ENCODE data around the gene ADGRD1. TPM values are rescaled to one million over a fixed set of nuclear protein-coding genes. Genes with fewer than 3 reads are reported as not detected.

ADGRD1 gene
- polyA plus RNA-seq, 1 experiment, result 68.5 TPM

DNA sequence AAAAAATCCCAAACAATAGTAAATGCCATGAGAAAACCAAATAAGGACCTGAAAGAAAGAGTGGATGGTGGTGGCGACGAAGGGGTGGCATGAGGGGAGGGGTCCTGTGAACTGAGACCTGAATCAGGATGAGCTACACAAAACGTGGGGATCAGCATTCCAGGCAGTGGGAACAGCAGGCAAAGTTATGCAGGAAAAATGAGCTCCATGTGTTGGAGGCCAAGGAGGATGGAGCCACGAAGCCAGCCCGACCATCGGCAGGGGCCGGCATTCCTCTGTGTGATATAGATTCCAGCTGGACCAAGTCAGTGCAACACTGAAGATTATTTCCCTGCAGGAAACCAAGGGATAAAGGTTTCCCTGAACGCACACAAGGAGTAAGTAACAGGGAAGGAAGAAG is 7.1 kb downstream of the ADGRD1 start:
- no peak overlapping the region for H3K4me3 ChIP-seq (ENCODE audit: low read depth, low read length)
- ChIA-PET CTCF (interaction anchor here (1.2 kb wide), 1 partner anchor 45 kb away, joined by 3 read pairs; no protein-coding TSS in a partner anchor), POLR2A (no interaction called here)
- H3K36me3 ChIP-seq (ENCODE audit: control insufficient read depth, insufficient read depth, low read length), result no peaks in the 10 kb centered on the region; the same call in 1 of the 2 replicates
- no peak for DNase-seq (ENCODE audit: low read depth)
- no peaks in the 10 kb centered on the region for H3K27me3 ChIP-seq (ENCODE audit: control insufficient read depth, insufficient read depth, low read length)
- TF ChIP-seq, protein P1, sequence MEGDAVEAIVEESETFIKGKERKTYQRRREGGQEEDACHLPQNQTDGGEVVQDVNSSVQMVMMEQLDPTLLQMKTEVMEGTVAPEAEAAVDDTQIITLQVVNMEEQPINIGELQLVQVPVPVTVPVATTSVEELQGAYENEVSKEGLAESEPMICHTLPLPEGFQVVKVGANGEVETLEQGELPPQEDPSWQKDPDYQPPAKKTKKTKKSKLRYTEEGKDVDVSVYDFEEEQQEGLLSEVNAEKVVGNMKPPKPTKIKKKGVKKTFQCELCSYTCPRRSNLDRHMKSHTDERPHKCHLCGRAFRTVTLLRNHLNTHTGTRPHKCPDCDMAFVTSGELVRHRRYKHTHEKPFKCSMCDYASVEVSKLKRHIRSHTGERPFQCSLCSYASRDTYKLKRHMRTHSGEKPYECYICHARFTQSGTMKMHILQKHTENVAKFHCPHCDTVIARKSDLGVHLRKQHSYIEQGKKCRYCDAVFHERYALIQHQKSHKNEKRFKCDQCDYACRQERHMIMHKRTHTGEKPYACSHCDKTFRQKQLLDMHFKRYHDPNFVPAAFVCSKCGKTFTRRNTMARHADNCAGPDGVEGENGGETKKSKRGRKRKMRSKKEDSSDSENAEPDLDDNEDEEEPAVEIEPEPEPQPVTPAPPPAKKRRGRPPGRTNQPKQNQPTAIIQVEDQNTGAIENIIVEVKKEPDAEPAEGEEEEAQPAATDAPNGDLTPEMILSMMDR (IDR thresholded peaks at IDR 0.05; ENCODE audit: insufficient read depth, low read depth, low read length), result no peak

DNA sequence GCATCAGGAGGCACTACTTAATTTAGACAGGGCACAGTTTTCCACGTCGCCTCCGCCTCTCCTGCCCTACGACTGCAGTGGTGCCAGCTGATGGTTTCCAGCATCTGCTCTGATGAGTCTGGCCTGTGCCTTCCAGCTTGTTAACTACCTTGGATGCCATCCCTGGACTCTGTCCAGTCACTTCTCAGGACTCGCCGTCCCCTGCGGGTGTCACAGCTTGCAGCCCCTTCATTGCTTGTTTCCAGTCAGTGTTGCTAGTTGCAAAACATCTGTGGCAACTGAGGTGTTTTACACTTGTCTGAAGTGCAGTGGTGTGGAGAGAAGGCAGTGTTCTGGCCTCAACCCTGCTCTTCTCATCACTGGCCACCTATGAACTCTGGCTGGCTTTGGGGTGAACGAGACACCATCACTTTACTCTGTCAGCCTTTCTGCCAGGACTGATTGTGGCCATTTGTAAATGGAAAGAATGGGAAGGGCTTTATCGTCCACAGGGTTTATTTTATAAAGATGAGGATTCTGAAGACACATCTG is 8.3 kb downstream of the ADGRD1 start:
- POLR2A ChIA-PET, result no interaction called here
- TF ChIP-seq, protein P1 (IDR thresholded peaks at IDR 0.05; ENCODE audit: insufficient read depth, low read depth, low read length), result no peak
- peaks cover under 1% of the 10 kb centered on the region; the same call in 1 of the 2 replicates for H3K36me3 ChIP-seq (ENCODE audit: control insufficient read depth, insufficient read depth, low read length)
- H3K27me3 ChIP-seq (ENCODE audit: control insufficient read depth, insufficient read depth, low read length), result no peaks in the 10 kb centered on the region
- CTCF ChIA-PET, result interaction anchor here (1.2 kb wide), 1 partner anchor 47 kb away, joined by 3 read pairs; no protein-coding TSS in a partner anchor
- no peak for DNase-seq (ENCODE audit: low read depth)
- no peak overlapping the region for H3K4me3 ChIP-seq (ENCODE audit: low read depth, low read length)

DNA sequence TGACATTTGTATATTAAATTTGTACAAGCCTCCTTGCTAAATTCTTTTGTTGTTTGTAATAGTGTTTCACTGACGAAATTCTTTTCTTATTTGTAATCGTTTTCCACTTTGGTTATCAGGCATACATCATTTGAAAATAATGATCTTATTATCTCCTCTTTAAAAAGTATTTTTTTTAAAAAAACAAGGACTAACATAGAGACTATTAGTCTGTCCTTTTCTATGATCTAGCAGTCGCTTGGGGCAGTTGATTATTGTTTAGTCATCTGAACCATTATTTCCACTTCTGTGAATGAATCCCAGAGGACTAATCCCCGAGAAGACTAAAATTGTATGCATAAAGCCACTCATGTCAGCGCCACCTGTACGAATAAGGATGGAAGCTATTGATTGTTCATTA is 11.5 kb downstream of the ADGRD1 start:
- POLR2A ChIA-PET, result no interaction called here
- TF ChIP-seq, protein P1 (IDR thresholded peaks at IDR 0.05; ENCODE audit: insufficient read depth, low read depth, low read length), result no peak

DNA sequence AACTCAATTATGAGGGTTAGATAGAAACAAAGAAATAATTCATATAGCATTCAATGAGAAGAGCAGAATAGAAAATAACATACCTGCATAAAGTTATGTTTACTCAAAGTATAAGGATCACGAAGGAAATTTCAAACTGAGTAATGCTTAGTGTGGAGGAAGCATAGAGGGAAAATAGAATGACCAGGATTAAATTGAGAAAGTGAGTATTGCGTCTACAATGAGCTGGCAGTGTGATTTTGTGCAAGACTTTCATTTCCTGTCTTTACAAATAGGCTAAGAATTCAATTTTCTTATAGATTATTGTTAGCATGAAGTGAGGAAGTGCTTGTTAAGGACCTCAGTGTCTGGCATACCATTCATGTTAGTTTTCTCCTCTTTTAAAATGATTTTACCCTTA is 12.0 kb downstream of the ADGRD1 start:
- Histone ChIP-seq H3K36me3 (ENCODE audit: control insufficient read depth, insufficient read depth, low read length) (peaks cover 10% of the 10 kb centered on the region), H3K27me3 (ENCODE audit: control insufficient read depth, insufficient read depth, low read length) (no peaks in the 10 kb centered on the region), H3K4me3 (ENCODE audit: low read depth, low read length) (no peak overlapping the region)
- TF ChIP-seq, protein P1 (IDR thresholded peaks at IDR 0.05; ENCODE audit: insufficient read depth, low read depth, low read length), result no peak
- no peak for DNase-seq (ENCODE audit: low read depth)
- ChIA-PET POLR2A (no interaction called here), CTCF (no interaction called here)

More for the DNA sequence above, 11.5 kb downstream of the ADGRD1 start:
- no peaks in the 10 kb centered on the region for H3K27me3 ChIP-seq (ENCODE audit: control insufficient read depth, insufficient read depth, low read length)
- no peak for DNase-seq (ENCODE audit: low read depth)
- CTCF ChIA-PET, result no interaction called here
- H3K36me3 ChIP-seq (ENCODE audit: control insufficient read depth, insufficient read depth, low read length), result peaks cover 8% of the 10 kb centered on the region
- H3K4me3 ChIP-seq (ENCODE audit: low read depth, low read length), result no peak overlapping the region

DNA sequence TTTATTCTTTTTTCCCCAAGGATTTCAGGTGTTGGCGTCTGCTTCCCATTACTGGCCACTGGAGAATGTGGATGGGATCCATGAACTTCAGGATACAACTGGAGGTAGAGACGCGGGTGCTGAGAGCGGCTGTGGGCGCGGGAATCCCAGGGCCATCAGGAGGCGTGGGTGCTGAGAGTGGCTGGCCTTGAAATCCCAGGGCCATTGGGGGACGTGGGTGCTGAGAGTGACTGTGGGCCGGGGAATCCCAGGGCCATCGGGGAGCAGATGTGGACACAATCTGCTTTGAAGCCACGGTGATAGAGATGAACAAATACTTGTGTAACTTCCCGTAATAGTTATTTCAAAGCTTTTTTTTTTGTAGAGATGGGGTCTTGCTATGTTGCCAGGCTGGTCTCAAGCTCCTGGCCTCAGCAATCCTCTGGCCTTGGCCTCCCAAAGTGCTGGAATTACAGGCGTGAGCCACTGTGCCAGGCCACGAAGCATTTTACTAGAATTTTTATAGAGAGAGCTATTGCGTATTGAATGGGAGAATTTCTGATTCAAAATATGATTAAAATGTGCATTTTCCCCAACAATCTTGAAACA is 12.8 kb downstream of the ADGRD1 start:
- TF ChIP-seq, protein P1 (IDR thresholded peaks at IDR 0.05; ENCODE audit: insufficient read depth, low read depth, low read length), result no peak
- H3K36me3 ChIP-seq (ENCODE audit: control insufficient read depth, insufficient read depth, low read length), result peaks cover 10% of the 10 kb centered on the region
- ChIA-PET POLR2A (no interaction called here), CTCF (no interaction called here)
- DNase-seq (ENCODE audit: low read depth), result no peak
- no peaks in the 10 kb centered on the region for H3K27me3 ChIP-seq (ENCODE audit: control insufficient read depth, insufficient read depth, low read length)
- no peak overlapping the region for H3K4me3 ChIP-seq (ENCODE audit: low read depth, low read length)
